Spleen (tissue), 11 donors: ENCODE results near the gene GRID2. TPM values are rescaled to one million over a fixed set of nuclear protein-coding genes. Genes with fewer than 3 reads are reported as not detected.
"Not testable (repeated sequence)": the region's sequence is repeated elsewhere in the genome, so short reads cannot be mapped to it uniquely, and the experiment has no call there.

ENCODE experiments used
- DNase-seq: peaks from one replicate; pipeline ENCODE4 v3.0.0-alpha.2; 2020
- H3K27ac ChIP-seq, 8 donors: fragments of 200-600 bp; sonication (generic) in 7 of 8; 1 replicate in 4 of 8; 2 replicates in 4 of 8; pipeline versions ENCODE4 v1.5.0 to v1.8.0; 2016 to 2021; ENCODE audit warnings: inconsistent platforms in 4 of 8, mild to moderate bottlenecking in 4 of 8, moderate library complexity in 1 of 8
- H3K27me3 ChIP-seq, 7 donors: fragments of 200-600 bp; sonication (generic) in 6 of 7; replicated peaks in 1 of 7; 1 replicate in 4 of 7; 2 replicates in 3 of 7; pipeline versions ENCODE4 v1.5.0 to v1.8.0; 2016 to 2021; ENCODE audit warnings: inconsistent platforms in 3 of 7, mild to moderate bottlenecking in 1 of 7
- H3K36me3 ChIP-seq, 6 donors: fragments of 200-600 bp; sonication (generic) in 5 of 6; 1 replicate in 4 of 6; 2 replicates in 2 of 6; pipeline versions ENCODE4 v1.5.0 to v1.8.0; 2016 to 2021; ENCODE audit warnings: inconsistent platforms in 2 of 6
- H3K4me1 ChIP-seq, 6 donors: fragments of 200-600 bp; sonication (generic) in 5 of 6; 1 replicate in 3 of 6; 2 replicates in 3 of 6; pipeline versions ENCODE4 v1.5.0 to v1.8.0; 2016 to 2021; ENCODE audit warnings: inconsistent platforms in 3 of 6
- H3K4me3 ChIP-seq, 8 donors: fragments of 200-600 bp; sonication (generic) in 7 of 8; 1 replicate in 4 of 8; 2 replicates in 4 of 8; pipeline versions ENCODE4 v1.5.0 to v1.8.0; 2016 to 2021; ENCODE audit warnings: inconsistent platforms in 4 of 8, mild to moderate bottlenecking in 4 of 8, moderate library complexity in 2 of 8
- H3K9me3 ChIP-seq, 8 donors: fragments of 200-600 bp; sonication (generic) in 7 of 8; 1 replicate in 4 of 8; 2 replicates in 4 of 8; pipeline versions ENCODE4 v1.5.0 to v1.8.0; 2016 to 2021; ENCODE audit warnings: inconsistent platforms in 4 of 8
- POLR2A ChIP-seq, 3 donors: fragments of 450-650 bp; IDR thresholded peaks; one replicate each; pipeline ENCODE4 v1.5.1; 2017; ENCODE audit warnings: antibody characterized with exemption in 3 of 3, mild to moderate bottlenecking in 1 of 3
- POLR2AphosphoS5 ChIP-seq, 3 donors: sonication (generic); formaldehyde crosslinking; IDR thresholded peaks; one replicate each; pipeline ENCODE4 v1.5.1; 2017; ENCODE audit warnings: antibody characterized with exemption in 3 of 3
- WGBS, 5 donors: extraction: QIAGEN DNeasy Blood & Tissue Kit in 3 of 5; methylation state at CpG; one replicate each; pipeline versions ENCODE4 v1.1.5 to v1.1.7; 2013 to 2018; 5-methylcytosine and 5-hydroxymethylcytosine counted together
- intact Hi-C: fragments of 100-400 bp; cut with DNase I; formaldehyde crosslinking; loops from one replicate; pipeline ENCODE4 v1.15.0; 2023; ENCODE audit warnings: low total_unique reads
- polyA plus RNA-seq, 3 donors: library from polyadenylated mRNA; stranded (reverse); fragments of 200-250 nt; gene quantifications; one replicate each; pipeline ENCODE4 v1.2.1, GENCODE V29; 2013
- total RNA-seq, 7 donors: library from RNA; depleted of rRNA in 3 of 7; stranded (reverse); fragments of >200 nt in 3 of 7; fragmentation: NEBNext Ultra II Directional in 4 of 7; extraction: Animal tissue kit (Norgen Biotek cat#: 25700) in 4 of 7; gene quantifications; one replicate each; pipeline versions ENCODE4 v1.1.0 to v1.2.1, GENCODE V29; 2016 to 2021
- TF ChIP-seq, protein P1 (sequence below), 11 experiments: fragments of 200-600 bp in 7 of 11; fragments of 450-650 bp in 4 of 11; sonication (generic) in 4 of 11; IDR thresholded peaks in 8 of 11; conservative IDR thresholded peaks in 3 of 11; 1 replicate in 7 of 11; 2 replicates in 4 of 11; pipeline versions ENCODE4 v1.4.0 to v1.8.0; 2016 to 2021; ENCODE audit warnings: antibody characterized with exemption in 11 of 11, inconsistent platforms in 4 of 11, mild to moderate bottlenecking in 1 of 11
- donor health status: healthy with polysubstance abuse.
- donor health status: DM: no; HTN: no; CAD: no; lungs with moderate emphysema.
- donor health status: DM: no; HTN: no; CAD: no.
- donor health status: Bipolar disorder and iron deficiency.
- donor health status: healthy.
- donor health status: DM: no; HTN: no; CAD: no.
- donor health status: DM: yes; HTN: yes; CAD: no.

GRID2 gene
- total and polyA plus RNA-seq, 10 donors = 0.03 to 0.92 (median 0.22) TPM; not detected in 4

DNA sequence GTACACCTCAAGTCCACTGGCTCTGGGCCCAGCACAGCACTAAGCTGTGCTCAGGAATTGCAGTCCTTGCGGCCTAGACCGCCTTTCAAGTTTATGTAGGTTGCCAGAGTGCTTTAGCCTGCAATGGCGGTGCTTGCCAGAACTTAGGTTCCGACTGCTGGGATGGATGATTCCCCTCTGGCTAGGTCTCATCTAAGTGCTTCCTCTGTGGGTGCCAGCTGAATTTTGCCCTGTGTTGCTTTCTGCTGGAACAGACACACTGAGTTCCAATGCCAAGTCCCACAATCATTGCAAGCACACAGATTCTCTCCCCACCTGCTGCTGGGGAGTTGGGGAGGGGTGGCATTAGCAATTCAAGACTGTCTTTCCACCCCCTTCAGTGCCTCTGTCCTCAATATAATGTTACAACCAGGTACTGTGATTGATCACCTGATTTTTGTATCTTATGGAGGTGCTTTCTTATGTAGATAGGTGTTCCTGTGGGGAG, 129.5 kb downstream of the GRID2 start:
- TF ChIP-seq, protein P1, sequence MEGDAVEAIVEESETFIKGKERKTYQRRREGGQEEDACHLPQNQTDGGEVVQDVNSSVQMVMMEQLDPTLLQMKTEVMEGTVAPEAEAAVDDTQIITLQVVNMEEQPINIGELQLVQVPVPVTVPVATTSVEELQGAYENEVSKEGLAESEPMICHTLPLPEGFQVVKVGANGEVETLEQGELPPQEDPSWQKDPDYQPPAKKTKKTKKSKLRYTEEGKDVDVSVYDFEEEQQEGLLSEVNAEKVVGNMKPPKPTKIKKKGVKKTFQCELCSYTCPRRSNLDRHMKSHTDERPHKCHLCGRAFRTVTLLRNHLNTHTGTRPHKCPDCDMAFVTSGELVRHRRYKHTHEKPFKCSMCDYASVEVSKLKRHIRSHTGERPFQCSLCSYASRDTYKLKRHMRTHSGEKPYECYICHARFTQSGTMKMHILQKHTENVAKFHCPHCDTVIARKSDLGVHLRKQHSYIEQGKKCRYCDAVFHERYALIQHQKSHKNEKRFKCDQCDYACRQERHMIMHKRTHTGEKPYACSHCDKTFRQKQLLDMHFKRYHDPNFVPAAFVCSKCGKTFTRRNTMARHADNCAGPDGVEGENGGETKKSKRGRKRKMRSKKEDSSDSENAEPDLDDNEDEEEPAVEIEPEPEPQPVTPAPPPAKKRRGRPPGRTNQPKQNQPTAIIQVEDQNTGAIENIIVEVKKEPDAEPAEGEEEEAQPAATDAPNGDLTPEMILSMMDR (IDR thresholded peaks at IDR 0.05 in 8 of 11, conservative IDR thresholded peaks at IDR 0.05 in 3 of 11) = no peak
- no peak for TF ChIP-seq POLR2A (IDR thresholded peaks at IDR 0.05)
- TF ChIP-seq POLR2AphosphoS5 (IDR thresholded peaks at IDR 0.05) = no peak

DNA sequence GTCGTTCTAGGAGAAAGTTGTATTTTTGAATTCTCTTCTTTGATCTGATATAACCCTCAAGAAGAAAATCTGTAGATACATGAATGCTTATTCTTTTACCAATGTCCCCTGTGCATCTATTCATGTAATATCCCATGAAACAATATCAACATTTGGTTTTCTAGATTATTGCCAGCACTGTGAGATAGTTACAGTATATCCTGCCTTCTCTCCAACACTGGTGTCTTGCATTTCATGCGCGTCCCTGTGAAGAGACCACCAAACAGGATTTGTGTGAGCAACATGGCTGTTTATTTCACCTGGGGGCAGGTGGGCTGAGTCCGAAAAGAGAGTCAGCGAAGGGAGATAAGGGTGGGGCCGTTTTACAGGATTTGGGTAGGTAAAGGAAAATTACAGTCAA, 135.0 kb downstream of the GRID2 start:
- DNase-seq, H3K27me3 ChIP-seq, H3K4me1 ChIP-seq, intact Hi-C loops, H3K9me3 ChIP-seq, H3K27ac ChIP-seq, H3K4me3 ChIP-seq, H3K36me3 ChIP-seq: not testable (repeated sequence)
- WGBS, 5 donors = 74 to 86% (median 81%) methylated on average over 6 of the region's 6 CpGs

More for the DNA sequence above, 129.5 kb downstream of the GRID2 start:
- H3K27me3 ChIP-seq = no peaks in the 10 kb centered on the region
- DNase-seq = no peak
- H3K4me3 ChIP-seq = no peak overlapping the region
- no peak overlapping the region for H3K27ac ChIP-seq
- H3K36me3 ChIP-seq = no peaks in the 10 kb centered on the region
- H3K9me3 ChIP-seq = peaks cover 0 to 17% (median 3%) of the 10 kb centered on the region in 8 donors
- H3K4me1 ChIP-seq = no peaks in the 10 kb centered on the region
- WGBS, 5 donors = 92 to 97% (median 94%) methylated on average over 4 of the region's 4 CpGs
- intact Hi-C loops = no loop called here

DNA sequence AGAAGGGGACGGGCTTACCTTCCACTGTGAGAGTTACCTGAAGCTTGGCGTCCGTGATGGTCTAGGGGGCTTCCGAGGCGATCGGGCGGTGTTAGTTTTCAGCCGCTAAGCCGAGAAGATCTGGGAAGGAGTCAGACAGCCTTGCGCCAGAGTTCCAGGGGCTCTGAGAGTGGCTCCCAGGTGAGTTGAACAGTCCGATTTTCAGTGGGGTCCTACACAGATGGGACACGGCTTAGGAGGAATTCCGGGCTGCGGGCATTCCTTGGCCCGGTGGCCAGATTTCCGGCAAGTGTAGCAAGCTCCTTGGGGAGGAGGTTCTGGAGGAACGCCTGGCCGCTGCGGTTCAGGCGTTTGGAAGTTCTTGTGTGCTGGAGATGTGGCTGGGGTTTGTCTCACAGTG, 138.4 kb downstream of the GRID2 start:
- intact Hi-C loops, DNase-seq: not testable (repeated sequence)

DNA sequence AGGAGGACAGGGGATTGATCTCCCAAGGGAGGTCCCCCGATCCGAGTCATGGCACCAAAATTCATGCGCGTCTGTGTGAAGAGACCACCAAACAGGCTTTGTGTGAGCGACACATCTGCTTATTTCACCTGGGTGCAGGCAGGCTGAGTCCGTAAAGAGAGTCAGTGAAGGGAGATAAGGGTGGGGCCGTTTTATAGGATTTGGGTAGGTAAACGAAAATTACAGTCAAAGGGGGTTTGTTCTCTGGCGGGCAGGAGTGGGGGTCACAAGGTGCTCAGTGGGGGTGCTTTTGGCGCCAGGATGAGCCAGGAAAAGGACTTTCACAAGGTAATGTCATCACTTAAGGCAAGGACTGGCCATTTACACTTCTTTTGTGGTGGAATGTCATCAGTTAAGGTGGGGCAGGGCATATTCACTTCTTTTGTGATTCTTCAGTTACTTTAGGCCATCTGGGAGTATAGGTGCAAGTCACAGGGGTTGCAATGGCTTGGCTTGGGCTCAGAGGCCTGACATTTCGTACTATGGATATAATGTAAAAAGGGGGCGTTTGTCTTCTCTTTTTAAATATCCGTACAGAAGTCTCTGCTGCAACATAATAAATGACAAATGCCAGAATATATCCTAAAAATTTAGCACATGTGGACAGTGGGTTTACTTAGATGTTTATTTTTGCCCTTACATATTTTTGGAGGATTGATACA, 140.5 kb downstream of the GRID2 start:
- WGBS, 5 donors = 81 to 90% (median 85%) methylated on average over 13 of the region's 13 CpGs
- H3K9me3 ChIP-seq = not testable (repeated sequence)

More for the DNA sequence above, 138.4 kb downstream of the GRID2 start:
- not testable (repeated sequence) for H3K4me1 ChIP-seq, H3K27ac ChIP-seq, H3K4me3 ChIP-seq, H3K27me3 ChIP-seq, H3K9me3 ChIP-seq, H3K36me3 ChIP-seq
- 82 to 93% (median 91%) methylated on average over 14 to 20 of the region's 20 CpGs for whole genome bisulfite sequencing, 5 donors

DNA sequence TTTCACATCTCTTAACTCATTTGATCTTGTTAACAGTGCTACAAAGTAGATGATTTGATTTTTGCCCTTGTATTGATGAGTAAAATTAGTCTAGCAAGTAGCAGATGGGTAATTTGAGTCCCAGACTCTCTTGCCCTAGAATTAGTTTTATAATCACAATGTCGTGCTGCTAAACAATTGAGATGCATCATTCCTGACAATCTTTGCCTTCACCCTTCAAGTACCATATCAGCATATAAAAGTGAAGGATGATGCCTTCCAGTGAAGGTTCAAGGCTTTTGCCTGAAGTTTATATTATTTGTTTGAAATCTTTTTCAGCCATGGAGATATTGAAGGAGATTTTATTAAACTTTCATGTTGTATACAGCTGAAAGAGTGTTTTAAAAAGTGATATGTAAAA, 141.4 kb downstream of the GRID2 start:
- H3K36me3 ChIP-seq = no peaks in the 10 kb centered on the region
- no peaks in the 10 kb centered on the region for H3K4me1 ChIP-seq
- H3K27ac ChIP-seq = no peak overlapping the region
- TF ChIP-seq, protein P1 (IDR thresholded peaks at IDR 0.05 in 8 of 11, conservative IDR thresholded peaks at IDR 0.05 in 3 of 11) = no peak
- TF ChIP-seq POLR2A (IDR thresholded peaks at IDR 0.05) = no peak
- TF ChIP-seq POLR2AphosphoS5 (IDR thresholded peaks at IDR 0.05) = no peak
- no peaks in the 10 kb centered on the region for H3K27me3 ChIP-seq
- 32 to 72% (median 48%) methylated on average over 1 of the region's 1 CpG for WGBS, 5 donors
- no peak overlapping the region for H3K4me3 ChIP-seq
- no peaks in the 10 kb centered on the region for H3K9me3 ChIP-seq
- DNase-seq = no peak
- intact Hi-C loops = no loop called here

More for the DNA sequence above, 140.5 kb downstream of the GRID2 start:
- H3K4me3 ChIP-seq, H3K27ac ChIP-seq, DNase-seq, H3K4me1 ChIP-seq, H3K27me3 ChIP-seq, intact Hi-C loops, H3K36me3 ChIP-seq: not testable (repeated sequence)
